GM06990 (cell line): ENCODE measurements around the gene RPL5.

Experiments used
- DNase-seq: peaks from one replicate; pipeline ENCODE4 v3.0.0-alpha.2; 2011; ENCODE audit not compliant: insufficient read length; ENCODE audit errors: extremely low read depth
- H3K27me3 ChIP-seq: replicated peaks from 2 replicates; pipeline ENCODE4 v1.6.0; 2011; ENCODE audit warnings: low read length; ENCODE audit not compliant: control insufficient read depth, insufficient read depth
- H3K36me3 ChIP-seq: 2 replicates; pipeline ENCODE4 v1.5.1; 2011; ENCODE audit warnings: low read length; ENCODE audit not compliant: control insufficient read depth, insufficient read depth
- H3K4me3 ChIP-seq: replicated peaks from 2 replicates; pipeline ENCODE4 v1.5.1; 2011; ENCODE audit warnings: low read depth, mild to moderate bottlenecking, control low read depth, low read length
- CTCF ChIP-seq: IDR thresholded peaks from 2 replicates; pipeline ENCODE4 v1.5.1; 2011; ENCODE audit warnings: low read length, control low read depth, mild to moderate bottlenecking, inconsistent platforms; ENCODE audit not compliant: insufficient read depth, poor library complexity, severe bottlenecking

RPL5 gene

GRCh38 chr1:92886886-92887419 lies 55.1 kb downstream of the RPL5 start:
- no peak for DNase-seq
- Histone ChIP-seq H3K27me3 (no peaks in the 10 kb centered on the region), H3K4me3 (no peak overlapping the region), H3K36me3 (no peaks in the 10 kb centered on the region)
- TF ChIP-seq CTCF = no peak

- H3K4me3 ChIP-seq = no peak overlapping the region
- no peak for DNase-seq
- TF ChIP-seq CTCF = no peak
- no peaks in the 10 kb centered on the region for H3K36me3 ChIP-seq
- H3K27me3 ChIP-seq = no peaks in the 10 kb centered on the region
Measured at GRCh38 chr1:92887465-92887864, 55.6 kb downstream of the RPL5 start.
